Colonic mucosa (tissue), 4 donors: ENCODE results near the gene SOBP. TPM values are rescaled to one million over a fixed set of nuclear protein-coding genes. Genes with fewer than 3 reads are reported as not detected.

Experiments
- DNase-seq: peaks from one replicate; pipeline ENCODE4 v3.0.0-alpha.2; 2020
- H3K27ac ChIP-seq: fragments of 200-600 bp; one replicate; pipeline ENCODE4 v1.8.0; 2021
- H3K27me3 ChIP-seq: fragments of 200-600 bp; one replicate; pipeline ENCODE4 v1.8.0; 2021
- H3K36me3 ChIP-seq: fragments of 200-600 bp; one replicate; pipeline ENCODE4 v1.8.0; 2021
- H3K4me1 ChIP-seq: fragments of 200-600 bp; one replicate; pipeline ENCODE4 v1.8.0; 2021; ENCODE audit warnings: mild to moderate bottlenecking
- H3K4me3 ChIP-seq: fragments of 200-600 bp; one replicate; pipeline ENCODE4 v1.8.0; 2021
- H3K9ac ChIP-seq, 2 donors: one replicate each; pipeline ENCODE4 v1.7.0; 2013; ENCODE audit warnings: control low read depth in 2 of 2, low read depth in 2 of 2, low read length in 2 of 2
- H3K9me3 ChIP-seq: fragments of 200-600 bp; one replicate; pipeline ENCODE4 v1.8.0; 2021
- intact Hi-C: fragments of 100-400 bp; cut with DNase I; formaldehyde crosslinking; loops from one replicate; pipeline ENCODE4 v1.14.1; 2022
- total RNA-seq, 2 donors: library from RNA; stranded (reverse); fragmentation: NEBNext Ultra II Directional in 1 of 2; extraction: Animal tissue kit (Norgen Biotek cat#: 25700) in 1 of 2; gene quantifications; one replicate each; pipeline ENCODE4 v1.2.1, GENCODE V29; 2021
- TF ChIP-seq, protein P1 (sequence below): fragments of 200-600 bp; IDR thresholded peaks from one replicate; pipeline ENCODE4 v1.8.0; 2022; ENCODE audit warnings: antibody characterized with exemption, mild to moderate bottlenecking
- donor health status: healthy.
- donor health status: DM: no; HTN: no; CAD: no.
- donor health status: DM: no; HTN: no; CAD: no.

The SOBP gene
- total RNA-seq, 2 donors from 2014 or later = 0.67 to 3.4 TPM

GRCh38 chr6:107665382-107665781 is 175.5 kb downstream of the SOBP start:
- no peaks in the 10 kb centered on the region for H3K9me3 ChIP-seq
- H3K4me3 ChIP-seq = no peak overlapping the region
- intact Hi-C loops = no loop called here
- no peaks in the 10 kb centered on the region for H3K27me3 ChIP-seq
- no peak for DNase-seq
- no peaks in the 10 kb centered on the region for H3K36me3 ChIP-seq
- H3K27ac ChIP-seq = no peak overlapping the region
- no peaks in the 10 kb centered on the region for H3K4me1 ChIP-seq
- TF ChIP-seq, protein P1, sequence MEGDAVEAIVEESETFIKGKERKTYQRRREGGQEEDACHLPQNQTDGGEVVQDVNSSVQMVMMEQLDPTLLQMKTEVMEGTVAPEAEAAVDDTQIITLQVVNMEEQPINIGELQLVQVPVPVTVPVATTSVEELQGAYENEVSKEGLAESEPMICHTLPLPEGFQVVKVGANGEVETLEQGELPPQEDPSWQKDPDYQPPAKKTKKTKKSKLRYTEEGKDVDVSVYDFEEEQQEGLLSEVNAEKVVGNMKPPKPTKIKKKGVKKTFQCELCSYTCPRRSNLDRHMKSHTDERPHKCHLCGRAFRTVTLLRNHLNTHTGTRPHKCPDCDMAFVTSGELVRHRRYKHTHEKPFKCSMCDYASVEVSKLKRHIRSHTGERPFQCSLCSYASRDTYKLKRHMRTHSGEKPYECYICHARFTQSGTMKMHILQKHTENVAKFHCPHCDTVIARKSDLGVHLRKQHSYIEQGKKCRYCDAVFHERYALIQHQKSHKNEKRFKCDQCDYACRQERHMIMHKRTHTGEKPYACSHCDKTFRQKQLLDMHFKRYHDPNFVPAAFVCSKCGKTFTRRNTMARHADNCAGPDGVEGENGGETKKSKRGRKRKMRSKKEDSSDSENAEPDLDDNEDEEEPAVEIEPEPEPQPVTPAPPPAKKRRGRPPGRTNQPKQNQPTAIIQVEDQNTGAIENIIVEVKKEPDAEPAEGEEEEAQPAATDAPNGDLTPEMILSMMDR = no peak
- no peak overlapping the region for H3K9ac ChIP-seq

DNA sequence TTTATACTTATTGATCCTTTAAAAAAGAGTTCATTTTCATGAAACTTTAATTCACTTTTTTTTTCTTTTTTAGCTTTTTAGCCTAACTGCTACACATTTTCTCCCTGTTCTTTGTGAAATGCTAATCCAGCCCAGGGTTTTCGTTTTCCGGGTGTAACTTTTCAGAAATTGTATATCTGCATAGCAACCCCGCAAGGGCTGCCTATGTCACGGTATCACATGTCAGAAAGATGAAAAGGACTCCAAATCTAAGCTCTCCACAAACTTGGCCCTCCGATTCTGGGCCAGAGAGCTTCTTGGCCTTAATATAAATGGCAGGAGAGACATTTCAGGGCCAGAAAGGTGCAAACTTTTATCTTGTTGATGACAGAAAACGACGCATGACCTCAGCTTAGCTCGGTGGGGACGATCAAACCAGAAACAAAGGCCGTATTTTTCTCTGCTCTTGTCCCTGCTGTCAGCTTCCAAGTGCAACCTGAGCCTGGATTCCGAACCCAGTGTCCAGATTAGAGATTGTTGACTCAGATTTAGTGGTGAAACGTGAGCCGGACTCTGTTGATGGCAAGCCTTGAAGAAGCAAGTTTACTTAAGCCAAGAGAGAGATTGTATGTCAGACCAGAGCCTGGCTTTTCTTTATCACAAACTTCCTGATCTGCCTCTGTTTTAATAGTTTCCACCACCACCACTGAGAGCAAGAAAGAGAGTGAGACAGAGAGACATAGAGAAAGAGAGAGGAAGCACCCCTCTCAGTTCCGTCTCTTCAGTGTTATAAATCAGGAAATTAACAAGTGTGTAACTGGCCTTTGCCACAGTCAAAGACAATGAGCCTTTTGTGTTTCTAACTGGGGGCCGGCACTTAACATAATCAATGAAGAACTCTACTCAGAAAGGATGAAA is 176.4 kb downstream of the SOBP start:
- intact Hi-C loops = no loop called here
- no peak for DNase-seq
- H3K27me3 ChIP-seq = no peaks in the 10 kb centered on the region
- TF ChIP-seq, protein P1 = no peak
- H3K4me1 ChIP-seq = no peaks in the 10 kb centered on the region
- H3K4me3 ChIP-seq = no peak overlapping the region
- no peak overlapping the region for H3K9ac ChIP-seq
- H3K36me3 ChIP-seq = no peaks in the 10 kb centered on the region
- no peaks in the 10 kb centered on the region for H3K9me3 ChIP-seq
- no peak overlapping the region for H3K27ac ChIP-seq

DNA sequence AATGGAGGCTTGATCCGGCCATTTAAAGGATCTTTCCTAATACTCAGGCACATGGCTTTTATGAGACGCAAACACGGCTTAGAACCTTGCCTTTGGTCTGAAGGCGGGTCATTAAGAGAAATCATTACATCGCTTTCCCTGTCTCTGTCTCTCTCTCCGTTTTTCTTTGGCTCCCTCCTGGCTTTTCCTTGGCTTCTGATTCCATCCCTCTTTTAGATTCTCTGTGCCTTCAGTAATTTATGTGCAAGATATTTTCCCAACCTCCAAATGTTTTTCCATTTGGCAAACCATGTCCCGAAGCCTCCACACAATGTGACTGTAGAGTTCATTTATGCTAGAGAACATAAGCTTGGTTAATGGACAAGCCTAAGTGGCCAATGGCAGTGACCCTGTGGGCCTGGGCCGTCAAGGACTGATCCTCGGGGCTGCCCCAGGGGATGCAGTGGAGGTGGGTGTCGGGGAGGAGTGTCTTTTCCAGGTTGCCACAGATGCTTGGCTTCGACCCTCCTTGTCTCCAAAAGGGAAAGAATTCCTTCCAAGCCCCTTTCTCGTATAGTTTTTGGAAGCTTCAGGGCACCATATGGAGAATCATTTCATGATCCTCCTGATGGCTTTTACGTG is 177.2 kb downstream of the SOBP start:
- Histone ChIP-seq H3K27ac (no peak overlapping the region), H3K9ac (no peak overlapping the region), H3K4me3 (no peak overlapping the region), H3K4me1 (no peaks in the 10 kb centered on the region), H3K27me3 (no peaks in the 10 kb centered on the region), H3K9me3 (no peaks in the 10 kb centered on the region), H3K36me3 (no peaks in the 10 kb centered on the region)
- DNase-seq = no peak
- TF ChIP-seq, protein P1 = no peak
- intact Hi-C loops = no loop called here

GRCh38 chr6:107667790-107668189 is 177.9 kb downstream of the SOBP start:
- Histone ChIP-seq H3K36me3 (no peaks in the 10 kb centered on the region), H3K4me3 (no peak overlapping the region), H3K27me3 (no peaks in the 10 kb centered on the region), H3K4me1 (no peaks in the 10 kb centered on the region), H3K27ac (no peak overlapping the region), H3K9me3 (no peaks in the 10 kb centered on the region), H3K9ac (no peak overlapping the region)
- no peak for DNase-seq
- intact Hi-C loops = no loop called here
- TF ChIP-seq, protein P1 = no peak

DNA sequence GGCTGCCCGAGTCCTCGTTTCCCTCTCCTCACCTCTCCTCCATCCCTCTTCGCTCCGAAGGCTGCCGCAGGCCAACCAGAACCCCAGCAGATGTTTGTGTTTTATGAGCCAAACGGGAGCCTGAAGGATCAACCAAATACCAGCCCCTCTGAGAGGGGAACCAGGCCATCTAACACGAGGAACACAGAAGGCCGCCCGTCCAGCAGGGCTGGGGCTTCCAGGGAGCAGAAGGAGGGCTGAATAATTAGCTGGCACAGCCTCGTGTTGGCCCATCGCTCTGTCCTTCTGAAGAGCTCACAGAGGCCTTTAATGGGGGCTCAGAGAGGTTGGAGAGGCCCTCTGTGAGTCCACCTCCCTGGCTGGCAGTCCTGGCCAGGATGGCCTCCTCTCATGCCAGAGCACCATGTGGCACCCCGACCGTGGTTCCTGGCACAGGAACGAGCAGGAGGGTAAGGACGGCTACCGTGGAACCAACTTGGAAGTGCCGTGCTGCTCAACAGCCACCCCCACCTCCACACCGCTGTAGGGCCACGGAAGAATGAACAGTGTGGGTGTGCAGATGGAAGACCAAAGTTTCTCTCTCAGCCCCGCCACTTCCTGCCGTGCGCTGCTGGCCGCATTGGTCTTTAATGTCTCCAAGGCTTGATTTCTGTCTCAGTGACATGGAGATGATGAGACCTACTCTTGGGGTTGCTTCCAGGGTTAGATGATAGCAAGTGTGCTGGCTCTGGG is 179.0 kb downstream of the SOBP start:
- no peak overlapping the region for H3K9ac ChIP-seq
- no peaks in the 10 kb centered on the region for H3K4me1 ChIP-seq
- H3K27me3 ChIP-seq = no peaks in the 10 kb centered on the region
- H3K27ac ChIP-seq = no peak overlapping the region
- intact Hi-C loops = no loop called here
- no peaks in the 10 kb centered on the region for H3K36me3 ChIP-seq
- no peaks in the 10 kb centered on the region for H3K9me3 ChIP-seq
- TF ChIP-seq, protein P1 = no peak
- no peak overlapping the region for H3K4me3 ChIP-seq
- no peak for DNase-seq
